GM23338 (cell line): Measurements from ENCODE around the gene RC3H2. TPM values are rescaled to one million over a fixed set of nuclear protein-coding genes. Genes with fewer than 3 reads are reported as not detected.

Experiments used
- ATAC-seq: fragments of 200-7000 bp; cut with Tn5 transposase; 3 replicates; pipeline ENCODE4 v1.9.1; 2020
- DNase-seq: peaks from one replicate; pipeline ENCODE4 v3.0.0-alpha.2; 2015; ENCODE audit warnings: low spot score
- H2AFZ ChIP-seq: fragments of 200-600 bp; sonication (generic); 2 replicates; pipeline ENCODE4 v1.8.0; 2016; ENCODE audit warnings: antibody characterized with exemption, mild to moderate bottlenecking, moderate library complexity
- H3F3A ChIP-seq: fragments of 200-600 bp; sonication (generic); replicated peaks from 2 replicates; pipeline ENCODE4 v1.8.0; 2017; ENCODE audit warnings: antibody characterized with exemption, mixed run types, low read depth
- H3K27ac ChIP-seq: fragments of 200-600 bp; sonication (generic); 2 replicates; pipeline ENCODE4 v1.6.1; 2016; ENCODE audit warnings: low read depth
- H3K27me3 ChIP-seq: fragments of 200-600 bp; sonication (generic); 2 replicates; pipeline ENCODE4 v1.8.0; 2016; ENCODE audit warnings: mild to moderate bottlenecking, mixed run types, moderate library complexity; ENCODE audit not compliant: insufficient read depth
- H3K36me3 ChIP-seq: fragments of 200-600 bp; sonication (generic); 2 replicates; pipeline ENCODE4 v1.8.0; 2016; ENCODE audit warnings: mild to moderate bottlenecking; ENCODE audit not compliant: insufficient read depth
- H3K4me1 ChIP-seq: fragments of 200-600 bp; sonication (generic); 2 replicates; pipeline ENCODE4 v1.8.0; 2016; ENCODE audit warnings: mild to moderate bottlenecking, moderate library complexity; ENCODE audit not compliant: insufficient read depth
- H3K4me2 ChIP-seq: fragments of 200-600 bp; sonication (generic); 2 replicates; pipeline ENCODE4 v1.7.1; 2017; ENCODE audit warnings: mixed run types
- H3K4me3 ChIP-seq: fragments of 200-600 bp; sonication (generic); 2 replicates; pipeline ENCODE4 v1.6.1; 2016; ENCODE audit warnings: mixed run types
- H3K79me2 ChIP-seq: fragments of 200-600 bp; sonication (generic); replicated peaks from 2 replicates; pipeline ENCODE4 v1.8.0; 2017; ENCODE audit warnings: mild to moderate bottlenecking; ENCODE audit not compliant: insufficient read depth
- H3K9me2 ChIP-seq: fragments of 200-600 bp; sonication (generic); 2 replicates; pipeline ENCODE4 v1.8.0; 2017; ENCODE audit not compliant: insufficient read depth
- H4K20me1 ChIP-seq: fragments of 200-600 bp; sonication (generic); replicated peaks from 2 replicates; pipeline ENCODE4 v1.8.0; 2017; ENCODE audit warnings: mild to moderate bottlenecking; ENCODE audit not compliant: insufficient read depth
- H3K27ac Mint-ChIP-seq: 2 replicates; pipeline ENCODE4 v1.8.0; 2020; ENCODE audit warnings: inconsistent platforms, mild to moderate bottlenecking, moderate library complexity, mixed read lengths
- H3K27me3 Mint-ChIP-seq: 3 replicates; pipeline ENCODE4 v1.8.0; 2022; ENCODE audit warnings: low read depth, mild to moderate bottlenecking, moderate library complexity, mixed read lengths, inconsistent platforms; ENCODE audit not compliant: insufficient read depth, poor library complexity
- H3K36me3 Mint-ChIP-seq: 3 replicates; pipeline ENCODE4 v1.8.0; 2021; ENCODE audit warnings: low read depth, mild to moderate bottlenecking, inconsistent platforms, moderate library complexity, mixed read lengths
- H3K4me1 Mint-ChIP-seq: 3 replicates; pipeline ENCODE4 v1.8.0; 2020; ENCODE audit warnings: mild to moderate bottlenecking, inconsistent platforms, mixed read lengths
- H3K4me3 Mint-ChIP-seq: 3 replicates; pipeline ENCODE4 v1.8.0; 2021; ENCODE audit warnings: moderate library complexity, mild to moderate bottlenecking, inconsistent platforms, mixed read lengths
- H3K9me3 Mint-ChIP-seq: 3 replicates; pipeline ENCODE4 v1.8.0; 2020; ENCODE audit warnings: moderate library complexity, mild to moderate bottlenecking, inconsistent platforms, mixed read lengths
- CTCF ChIP-seq, 2 experiments: fragments of 200-600 bp in 1 of 2; sonication (generic) in 1 of 2; conservative IDR thresholded peaks; 2 replicates each; pipeline versions ENCODE4 v1.5.1 to v1.6.1; 2016 to 2017; ENCODE audit warnings: antibody characterized with exemption in 2 of 2, low read depth in 2 of 2, mild to moderate bottlenecking in 2 of 2, moderate library complexity in 1 of 2
- ETS1 ChIP-seq: IDR thresholded peaks from 2 replicates; pipeline ENCODE4 v1.6.1; 2016; ENCODE audit warnings: antibody characterized with exemption
- EZH2 ChIP-seq: fragments of 200-600 bp; sonication (generic); IDR thresholded peaks from one replicate; pipeline ENCODE4 v1.8.0; 2017; ENCODE audit warnings: antibody characterized with exemption, mild to moderate bottlenecking, low read depth; ENCODE audit not compliant: unreplicated experiment
- EZH2phosphoT487 ChIP-seq: fragments of 200-600 bp; sonication (generic); IDR thresholded peaks from one replicate; pipeline ENCODE4 v1.8.1; 2018; ENCODE audit warnings: antibody characterized with exemption; ENCODE audit not compliant: unreplicated experiment
- JUNB ChIP-seq: IDR thresholded peaks from one replicate; pipeline ENCODE4 v1.6.1; 2016; ENCODE audit warnings: antibody characterized with exemption; ENCODE audit not compliant: unreplicated experiment
- NANOG ChIP-seq: IDR thresholded peaks from 2 replicates; pipeline ENCODE4 v1.6.1; 2016; ENCODE audit warnings: antibody characterized with exemption, borderline replicate concordance
- POLR2AphosphoS5 ChIP-seq: IDR thresholded peaks from 2 replicates; pipeline ENCODE4 v1.6.1; 2016; ENCODE audit warnings: antibody characterized with exemption, low read depth
- REST ChIP-seq: IDR thresholded peaks from one replicate; pipeline ENCODE4 v1.6.1; 2018; ENCODE audit warnings: antibody characterized with exemption; ENCODE audit not compliant: unreplicated experiment
- STAT1 ChIP-seq: IDR thresholded peaks from one replicate; pipeline ENCODE4 v1.6.1; 2016; ENCODE audit warnings: antibody characterized with exemption; ENCODE audit not compliant: unreplicated experiment
- ZNF114 ChIP-seq: fragments of 250-450 bp; sonication (Bioruptor Pico); IDR thresholded peaks from 2 replicates; pipeline ENCODE4 v1.5.0; 2020; ENCODE audit warnings: mild to moderate bottlenecking, moderate library complexity
- ZNF331 ChIP-seq: fragments of 250-450 bp; sonication (Bioruptor Pico); IDR thresholded peaks from 2 replicates; pipeline ENCODE4 v1.5.0; 2020; ENCODE audit warnings: low read depth, mild to moderate bottlenecking, moderate library complexity
- ZNF462 ChIP-seq: fragments of 250-450 bp; sonication (Bioruptor Pico); IDR thresholded peaks from 2 replicates; pipeline ENCODE4 v1.5.0; 2020; ENCODE audit warnings: mild to moderate bottlenecking, moderate library complexity
- polyA plus RNA-seq: library from polyadenylated mRNA; unstranded; fragments of >200 nt; fragmentation: Nextera tagmentation; extraction: Ambion mirVana; gene quantifications from 2 replicates; pipeline ENCODE4 v1.2.1, GENCODE V29; 2016
- total RNA-seq: library from RNA; depleted of rRNA; stranded (reverse); fragments of >200 nt; shearing (Covaris generic); gene quantifications from 2 replicates; pipeline ENCODE4 v1.2.3, GENCODE V29; 2014

RC3H2 gene
- total and polyA plus RNA-seq, 2 experiments from 2014 or later = 24.9 to 37.5 TPM

- H3K9me3 Mint-ChIP-seq = peaks cover 9% of the 10 kb centered on the region; the same call in 1 of the 3 replicates
- Histone ChIP-seq H3K9me2 (no peaks in the 10 kb centered on the region), H3K36me3 (peaks cover 24% of the 10 kb centered on the region), H4K20me1 (peaks cover 4% of the 10 kb centered on the region; the same call in 1 of the 2 replicates), H3F3A (no peaks in the 10 kb centered on the region), H3K79me2 (no peaks in the 10 kb centered on the region), H3K4me1 (no peaks in the 10 kb centered on the region), H3K27me3 (no peaks in the 10 kb centered on the region), H3K4me3 (no peak overlapping the region), H3K4me2 (no peak overlapping the region), H3K27ac (no peak overlapping the region), H2AFZ (no peak overlapping the region)
- peaks cover 66% of the 10 kb centered on the region for H3K36me3 Mint-ChIP-seq
- H3K27me3 Mint-ChIP-seq = peaks cover 4% of the 10 kb centered on the region
- ATAC-seq = no peak
- H3K27ac Mint-ChIP-seq = no peak overlapping the region
- no peak for DNase-seq
- no peaks in the 10 kb centered on the region for H3K4me1 Mint-ChIP-seq
- TF ChIP-seq EZH2 (no peak), NANOG (no peak), STAT1 (no peak), ZNF462 (no peak), CTCF (conservative IDR thresholded peaks at IDR 0.05; ENCODE audit: low read depth in 2 of 2) (no peak), JUNB (no peak), EZH2phosphoT487 (no peak), REST (no peak), POLR2AphosphoS5 (no peak), ZNF331 (no peak), ETS1 (no peak), ZNF114 (CRISPR knock-in tag) (no peak)
- no peak overlapping the region for H3K4me3 Mint-ChIP-seq
These were observed 39.1 kb downstream of the RC3H2 start for GRCh38 chr9:122866079-122866478.
